Measurements from ENCODE around the gene NFYB.

The NFYB gene

GRCh38 chr12:104134882-104135281, 3.1 kb downstream of the NFYB start:
- Histone ChIP-seq H3K27ac (no peak overlapping the region), H3K9me3 (replicated peaks in 1 of 11) (no peaks in the 10 kb centered on the region), H4K20me1 (peaks cover 0 to 5% (median 0%) of the 10 kb centered on the region in 11 experiments; a peak in 3 of 22 replicates), H3K4me2 (peak overlapping the region; percentile 59 to 93 (median 85); a peak in 21 of 22 replicates), H3K27me3 (no peaks in the 10 kb centered on the region), H3K4me3 (no peak overlapping the region), H3K36me3 (peaks cover 32 to 52% (median 46%) of the 10 kb centered on the region in 11 experiments), H3K4me1 (peaks cover 34 to 48% (median 40%) of the 10 kb centered on the region in 10 experiments), H3K9ac (peak overlapping the region in 2 of 11 experiments; percentile 4 to 24; a peak in 1 of 22 replicates)
- TF ChIP-seq Cebpa-rat (IDR thresholded peaks at IDR 0.05) = no peak

- Histone ChIP-seq H4K20me1 (peaks cover 0 to 5% (median 0%) of the 10 kb centered on the region in 11 experiments; a peak in 4 of 22 replicates), H3K36me3 (peaks cover 42 to 62% (median 56%) of the 10 kb centered on the region in 11 experiments), H3K4me2 (peak overlapping the region in 2 of 11 experiments; percentile 10 to 92; a peak in 1 of 22 replicates), H3K27me3 (no peaks in the 10 kb centered on the region), H3K4me3 (no peak overlapping the region), H3K4me1 (peaks cover 32 to 46% (median 40%) of the 10 kb centered on the region in 10 experiments), H3K27ac (0 out of 22 replicates have a peak overlapping the region, but pooled peaks of 1 of the 11 experiments have one; percentile 9), H3K9me3 (replicated peaks in 1 of 11) (no peaks in the 10 kb centered on the region), H3K9ac (no peak overlapping the region)
- TF ChIP-seq Cebpa-rat (IDR thresholded peaks at IDR 0.05) = no peak
Measured at GRCh38 chr12:104133866-104134265, 4.1 kb downstream of the NFYB start.

- H3K4me2 ChIP-seq = 0 out of 22 replicates have a peak overlapping the region, but pooled peaks of 2 of the 11 experiments have one; percentile 10 to 15
- peaks cover 27 to 41% (median 35%) of the 10 kb centered on the region in 10 experiments for H3K4me1 ChIP-seq
- no peak overlapping the region for H3K9ac ChIP-seq
- TF ChIP-seq Cebpa-rat (IDR thresholded peaks at IDR 0.05) = no peak
- peaks cover 48 to 67% (median 62%) of the 10 kb centered on the region in 11 experiments for H3K36me3 ChIP-seq
- H3K27me3 ChIP-seq = no peaks in the 10 kb centered on the region
- peak overlapping the region in 1 of 11 experiments; percentile 9; a peak in 1 of 22 replicates for H3K27ac ChIP-seq
- H3K4me3 ChIP-seq = no peak overlapping the region
- H4K20me1 ChIP-seq = peaks cover 0 to 5% (median 0%) of the 10 kb centered on the region in 11 experiments; a peak in 4 of 22 replicates
- H3K9me3 ChIP-seq (replicated peaks in 1 of 11) = no peaks in the 10 kb centered on the region
Measured at GRCh38 chr12:104133321-104133720, 4.7 kb downstream of the NFYB start.

GRCh38 chr12:104132351-104132956, 5.6 kb downstream of the NFYB start:
- H3K27ac ChIP-seq = no peak overlapping the region
- H3K36me3 ChIP-seq = peaks cover 54 to 76% (median 70%) of the 10 kb centered on the region in 11 experiments
- H3K9me3 ChIP-seq (replicated peaks in 1 of 11) = no peaks in the 10 kb centered on the region
- H3K4me3 ChIP-seq = no peak overlapping the region
- H3K9ac ChIP-seq = no peak overlapping the region
- H3K4me2 ChIP-seq = no peak overlapping the region
- no peak for TF ChIP-seq Cebpa-rat (IDR thresholded peaks at IDR 0.05)
- H3K4me1 ChIP-seq = peaks cover 26 to 40% (median 34%) of the 10 kb centered on the region in 10 experiments
- H4K20me1 ChIP-seq = peaks cover 0 to 5% (median 0%) of the 10 kb centered on the region in 11 experiments; a peak in 4 of 22 replicates
- no peaks in the 10 kb centered on the region for H3K27me3 ChIP-seq

GRCh38 chr12:104131609-104132008, 6.4 kb downstream of the NFYB start:
- H3K27me3 ChIP-seq = no peaks in the 10 kb centered on the region
- H3K4me3 ChIP-seq = no peak overlapping the region
- no peak overlapping the region for H3K27ac ChIP-seq
- peaks cover 23 to 37% (median 31%) of the 10 kb centered on the region in 10 experiments for H3K4me1 ChIP-seq
- TF ChIP-seq Cebpa-rat (IDR thresholded peaks at IDR 0.05) = no peak
- H3K4me2 ChIP-seq = no peak overlapping the region
- no peaks in the 10 kb centered on the region for H3K9me3 ChIP-seq (replicated peaks in 1 of 11)
- peaks cover 0 to 5% (median 0%) of the 10 kb centered on the region in 11 experiments; a peak in 4 of 22 replicates for H4K20me1 ChIP-seq
- H3K9ac ChIP-seq = no peak overlapping the region
- H3K36me3 ChIP-seq = peaks cover 63 to 84% (median 79%) of the 10 kb centered on the region in 11 experiments

GRCh38 chr12:104130760-104131159, 7.2 kb downstream of the NFYB start:
- no peak overlapping the region for H3K27ac ChIP-seq
- peaks cover 14 to 29% (median 22%) of the 10 kb centered on the region in 10 experiments for H3K4me1 ChIP-seq
- no peak for TF ChIP-seq Cebpa-rat (IDR thresholded peaks at IDR 0.05)
- no peaks in the 10 kb centered on the region for H3K9me3 ChIP-seq (replicated peaks in 1 of 11)
- no peak overlapping the region for H3K4me2 ChIP-seq
- H3K4me3 ChIP-seq = no peak overlapping the region
- H3K9ac ChIP-seq = no peak overlapping the region
- H3K36me3 ChIP-seq = peaks cover 71 to 93% (median 87%) of the 10 kb centered on the region in 11 experiments
- peaks cover 0 to 5% (median 0%) of the 10 kb centered on the region in 11 experiments; a peak in 4 of 22 replicates for H4K20me1 ChIP-seq
- H3K27me3 ChIP-seq = no peaks in the 10 kb centered on the region

- Histone ChIP-seq H3K27ac (no peak overlapping the region), H3K4me1 (no peaks in the 10 kb centered on the region), H3K9ac (no peak overlapping the region), H3K27me3 (no peaks in the 10 kb centered on the region), H4K20me1 (peaks cover 0 to 8% (median 0%) of the 10 kb centered on the region in 11 experiments; a peak in 3 of 22 replicates), H3K9me3 (replicated peaks in 1 of 11) (no peaks in the 10 kb centered on the region), H3K4me2 (no peak overlapping the region), H3K4me3 (no peak overlapping the region), H3K36me3 (peaks cover 87 to 100% (median 98%) of the 10 kb centered on the region in 11 experiments)
- TF ChIP-seq Cebpa-rat (IDR thresholded peaks at IDR 0.05) = no peak
Measured at GRCh38 chr12:104126548-104126947, 11.5 kb downstream of the NFYB start.

- no peaks in the 10 kb centered on the region for H3K9me3 ChIP-seq (replicated peaks in 1 of 11)
- no peak overlapping the region for H3K4me3 ChIP-seq
- no peak overlapping the region for H3K27ac ChIP-seq
- no peak overlapping the region for H3K4me2 ChIP-seq
- no peaks in the 10 kb centered on the region for H3K4me1 ChIP-seq
- no peaks in the 10 kb centered on the region for H3K27me3 ChIP-seq
- peaks cover 86 to 100% (median 99%) of the 10 kb centered on the region in 11 experiments for H3K36me3 ChIP-seq
- TF ChIP-seq Cebpa-rat (IDR thresholded peaks at IDR 0.05) = no peak
- peaks cover 0 to 8% (median 0%) of the 10 kb centered on the region in 11 experiments; a peak in 1 of 22 replicates for H4K20me1 ChIP-seq
- H3K9ac ChIP-seq = no peak overlapping the region
Measured at GRCh38 chr12:104122298-104122697, 15.7 kb downstream of the NFYB start.

- H3K27ac ChIP-seq = no peak overlapping the region
- no peak overlapping the region for H3K4me3 ChIP-seq
- peaks cover 81 to 100% (median 96%) of the 10 kb centered on the region in 11 experiments for H3K36me3 ChIP-seq
- H3K9me3 ChIP-seq (replicated peaks in 1 of 11) = no peaks in the 10 kb centered on the region
- H3K9ac ChIP-seq = no peak overlapping the region
- H3K4me2 ChIP-seq = no peak overlapping the region
- H3K4me1 ChIP-seq = no peaks in the 10 kb centered on the region
- TF ChIP-seq Cebpa-rat (IDR thresholded peaks at IDR 0.05) = no peak
- H4K20me1 ChIP-seq = peaks cover 0 to 8% (median 0%) of the 10 kb centered on the region in 11 experiments; a peak in 1 of 22 replicates
- H3K27me3 ChIP-seq = no peaks in the 10 kb centered on the region
Measured at GRCh38 chr12:104121001-104121400, 17.0 kb downstream of the NFYB start.
